Ovary (tissue), 9 donors: ENCODE data around the gene ZNF239. TPM values are rescaled to one million over a fixed set of nuclear protein-coding genes. Genes with fewer than 3 reads are reported as not detected.

Experiments used
- DNase-seq, 5 donors: peaks; one replicate each; pipeline ENCODE4 v3.0.0-alpha.2; 2019 to 2020
- H3K27ac ChIP-seq, 2 donors: fragments of 200-600 bp; one replicate each; pipeline versions ENCODE4 v1.5.1 to v1.8.0; 2019 to 2022
- H3K27me3 ChIP-seq: fragments of 200-600 bp; one replicate; pipeline ENCODE4 v1.8.0; 2022
- H3K36me3 ChIP-seq: fragments of 200-600 bp; sonication (generic); one replicate; pipeline ENCODE4 v1.5.1; 2019
- H3K4me1 ChIP-seq: one replicate; pipeline ENCODE4 v1.8.1; 2013; ENCODE audit warnings: mild to moderate bottlenecking, moderate library complexity; ENCODE audit not compliant: insufficient read depth
- H3K4me3 ChIP-seq: fragments of 200-600 bp; sonication (generic); one replicate; pipeline ENCODE4 v1.5.1; 2017
- H3K9me3 ChIP-seq, 2 donors: fragments of 200-600 bp in 1 of 2; sonication (generic) in 1 of 2; one replicate each; pipeline versions ENCODE4 v1.5.1 to v1.8.1; 2013 to 2019; ENCODE audit warnings: mild to moderate bottlenecking in 1 of 2, moderate library complexity in 1 of 2
- EP300 ChIP-seq: sonication (generic); formaldehyde crosslinking; IDR thresholded peaks from one replicate; pipeline ENCODE4 v1.6.1; 2017; ENCODE audit warnings: antibody characterized with exemption
- POLR2A ChIP-seq: fragments of 450-650 bp; IDR thresholded peaks from one replicate; pipeline ENCODE4 v1.6.1; 2017; ENCODE audit warnings: antibody characterized with exemption, mild to moderate bottlenecking, moderate library complexity
- WGBS, 3 donors: extraction: QIAGEN DNeasy Blood & Tissue Kit in 1 of 3; methylation state at CpG; one replicate each; pipeline versions ENCODE4 v1.1.5 to v1.1.7; 2013 to 2017; 5-methylcytosine and 5-hydroxymethylcytosine counted together
- intact Hi-C, 4 donors: fragments of 100-400 bp; cut with DNase I; formaldehyde crosslinking; loops; one replicate each; pipeline versions ENCODE4 v1.11.0 to v1.15.1; 2022 to 2023
- polyA plus RNA-seq, 2 donors: library from polyadenylated mRNA; stranded (reverse); fragments of 200-250 nt in 1 of 2; fragments of 350-450 nt in 1 of 2; fragmentation: Illumina TruSeq in 1 of 2; extraction: RNeasy Lipid Tissue Mini Kit (QIAGEN cat#74804) in 1 of 2; gene quantifications; one replicate each; pipeline ENCODE4 v1.2.3, GENCODE V29; 2013 to 2014
- total RNA-seq, 7 donors: library from RNA; depleted of rRNA in 2 of 7; stranded (reverse); fragments of >200 nt in 2 of 7; fragmentation: NEBNext Ultra II Directional in 3 of 7; extraction: Animal tissue kit (Norgen Biotek cat#: 25700) in 3 of 7; gene quantifications; one replicate each; pipeline versions ENCODE4 v1.1.0 to v1.2.4, GENCODE V29; 2016 to 2023
- TF ChIP-seq, protein P1 (sequence below), 3 donors: fragments of 450-650 bp in 2 of 3; fragments of 200-600 bp in 1 of 3; IDR thresholded peaks; one replicate each; pipeline versions ENCODE4 v1.5.1 to v1.8.0; 2016 to 2022; ENCODE audit warnings: antibody characterized with exemption in 3 of 3, mild to moderate bottlenecking in 1 of 3
- donor health status: DM: no; HTN: no; CAD: no; lungs with moderate emphysema.
- donor health status: DM: no; HTN: no; CAD: no.
- donor health status: Bipolar disorder and iron deficiency.
- donor health status: DM: yes; HTN: yes; CAD: no.
- donor health status: DM: no; HTN: no; CAD: no.
- donor health status: DM: yes; HTN: yes; CAD: no.

ZNF239 gene
- total and polyA plus RNA-seq, 9 donors: 2.3 to 10.7 (median 6.7) TPM

GRCh38 chr10:43585046-43585445 lies 10.6 kb upstream of the ZNF239 start:
- intact Hi-C loops: no loop called here
- H3K36me3 ChIP-seq: no peaks in the 10 kb centered on the region
- no peak overlapping the region for H3K27ac ChIP-seq
- WGBS, 3 donors: 86 to 93% (median 88%) methylated on average over 5 of the region's 5 CpGs
- no peaks in the 10 kb centered on the region for H3K27me3 ChIP-seq
- H3K4me3 ChIP-seq: no peak overlapping the region
- no peaks in the 10 kb centered on the region for H3K9me3 ChIP-seq
- TF ChIP-seq POLR2A: no peak
- TF ChIP-seq EP300: no peak
- TF ChIP-seq, protein P1, sequence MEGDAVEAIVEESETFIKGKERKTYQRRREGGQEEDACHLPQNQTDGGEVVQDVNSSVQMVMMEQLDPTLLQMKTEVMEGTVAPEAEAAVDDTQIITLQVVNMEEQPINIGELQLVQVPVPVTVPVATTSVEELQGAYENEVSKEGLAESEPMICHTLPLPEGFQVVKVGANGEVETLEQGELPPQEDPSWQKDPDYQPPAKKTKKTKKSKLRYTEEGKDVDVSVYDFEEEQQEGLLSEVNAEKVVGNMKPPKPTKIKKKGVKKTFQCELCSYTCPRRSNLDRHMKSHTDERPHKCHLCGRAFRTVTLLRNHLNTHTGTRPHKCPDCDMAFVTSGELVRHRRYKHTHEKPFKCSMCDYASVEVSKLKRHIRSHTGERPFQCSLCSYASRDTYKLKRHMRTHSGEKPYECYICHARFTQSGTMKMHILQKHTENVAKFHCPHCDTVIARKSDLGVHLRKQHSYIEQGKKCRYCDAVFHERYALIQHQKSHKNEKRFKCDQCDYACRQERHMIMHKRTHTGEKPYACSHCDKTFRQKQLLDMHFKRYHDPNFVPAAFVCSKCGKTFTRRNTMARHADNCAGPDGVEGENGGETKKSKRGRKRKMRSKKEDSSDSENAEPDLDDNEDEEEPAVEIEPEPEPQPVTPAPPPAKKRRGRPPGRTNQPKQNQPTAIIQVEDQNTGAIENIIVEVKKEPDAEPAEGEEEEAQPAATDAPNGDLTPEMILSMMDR (IDR thresholded peaks at IDR 0.05): no peak
- DNase-seq: no peak
- H3K4me1 ChIP-seq: no peaks in the 10 kb centered on the region

- intact Hi-C loops: no loop called here
- TF ChIP-seq EP300: no peak
- TF ChIP-seq, protein P1 (IDR thresholded peaks at IDR 0.05): no peak
- no peak for TF ChIP-seq POLR2A
- Histone ChIP-seq H3K27ac (no peak overlapping the region), H3K36me3 (no peaks in the 10 kb centered on the region), H3K4me3 (no peak overlapping the region), H3K4me1 (no peaks in the 10 kb centered on the region), H3K27me3 (no peaks in the 10 kb centered on the region), H3K9me3 (no peaks in the 10 kb centered on the region)
- WGBS, 3 donors: 69 to 96% (median 83%) methylated on average over 4 of the region's 4 CpGs
- no peak for DNase-seq
Measured at GRCh38 chr10:43584051-43584450, 9.6 kb upstream of the ZNF239 start.

DNA sequence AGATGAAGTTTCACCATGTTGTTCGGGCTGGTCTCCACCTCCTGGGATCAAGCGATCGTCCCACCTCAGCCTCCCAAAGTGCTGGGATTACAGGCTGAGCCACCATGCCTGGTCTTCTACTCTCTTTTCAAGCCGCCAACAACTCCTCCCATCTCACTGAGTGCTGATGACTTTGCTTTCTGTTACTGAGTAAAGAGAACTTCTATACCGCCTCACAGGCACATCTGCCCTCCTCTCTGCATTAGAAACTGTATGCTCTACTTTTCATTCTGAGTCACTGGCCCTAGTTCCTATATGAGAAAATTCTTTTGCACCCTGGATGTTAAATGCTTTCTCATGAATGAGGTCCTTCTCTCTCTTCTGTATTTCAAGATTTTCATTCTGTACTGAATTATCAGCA lies 2.2 kb upstream of the ZNF239 start:
- Histone ChIP-seq H3K27ac (no peak overlapping the region), H3K4me3 (no peak overlapping the region), H3K27me3 (no peaks in the 10 kb centered on the region), H3K4me1 (peaks cover 3% of the 10 kb centered on the region), H3K36me3 (no peaks in the 10 kb centered on the region), H3K9me3 (no peaks in the 10 kb centered on the region)
- TF ChIP-seq, protein P1 (IDR thresholded peaks at IDR 0.05): no peak
- TF ChIP-seq EP300 (no peak), POLR2A (no peak)
- WGBS, 3 donors: 78 to 92% (median 92%) methylated on average over 4 to 5 of the region's 5 CpGs
- no peak for DNase-seq
- intact Hi-C loops: no loop called here

GRCh38 chr10:43576062-43576461 lies 1.6 kb upstream of the ZNF239 start:
- H3K27me3 ChIP-seq: no peaks in the 10 kb centered on the region
- intact Hi-C loops: no loop called here
- DNase-seq: no peak
- H3K4me1 ChIP-seq: peaks cover 3% of the 10 kb centered on the region
- H3K36me3 ChIP-seq: no peaks in the 10 kb centered on the region
- TF ChIP-seq POLR2A (no peak), EP300 (no peak)
- WGBS, 3 donors: 92 to 96% (median 93%) methylated on average over 5 of the region's 5 CpGs
- no peaks in the 10 kb centered on the region for H3K9me3 ChIP-seq
- H3K4me3 ChIP-seq: no peak overlapping the region
- H3K27ac ChIP-seq: no peak overlapping the region

- Histone ChIP-seq H3K4me1 (peaks cover 3% of the 10 kb centered on the region), H3K27me3 (no peaks in the 10 kb centered on the region), H3K4me3 (peak overlapping the region; percentile 71), H3K36me3 (no peaks in the 10 kb centered on the region), H3K9me3 (no peaks in the 10 kb centered on the region), H3K27ac (peak overlapping the region in 1 of 2 donors; percentile 81)
- peak in 2 of 5 donors; percentile 23 to 24 for DNase-seq
- intact Hi-C loops: no loop called here
- TF ChIP-seq, protein P1 (IDR thresholded peaks at IDR 0.05): no peak
- WGBS, 3 donors: 84 to 87% (median 84%) methylated on average over 8 of the region's 8 CpGs
Measured at GRCh38 chr10:43574906-43575305, 490 bp upstream of the ZNF239 start.
